GM12875 (cell line): ENCODE results near the gene VWCE.

Source experiments
- H3K4me3 ChIP-seq: one replicate; pipeline ENCODE4 v1.5.1; 2011; ENCODE audit warnings: low read depth, low read length, control low read depth
- CTCF ChIP-seq: IDR thresholded peaks from 2 replicates; pipeline ENCODE4 v1.5.1; 2011; ENCODE audit warnings: low read depth, mild to moderate bottlenecking, control low read depth, inconsistent platforms, low read length, moderate library complexity, borderline replicate concordance; ENCODE audit not compliant: insufficient read depth

Gene VWCE

GRCh38 chr11:61295596-61295926, 445 bp upstream of the VWCE start:
- H3K4me3 ChIP-seq, result peak overlapping the region; percentile 89

GRCh38 chr11:61293867-61294716, 1.0 kb downstream of the VWCE start:
- H3K4me3 ChIP-seq, result peak overlapping the region; percentile 89
- 0 out of 2 replicates have a peak, but pooled peaks have one; percentile 19 for TF ChIP-seq CTCF

More at GRCh38 chr11:61295596-61295926, 445 bp upstream of the VWCE start:
- TF ChIP-seq CTCF, result no peak

- no peak overlapping the region for H3K4me3 ChIP-seq
- no peak for TF ChIP-seq CTCF
Measured at GRCh38 chr11:61292356-61292755, 2.8 kb downstream of the VWCE start.

GRCh38 chr11:61290905-61291690, 4.0 kb downstream of the VWCE start:
- no peak overlapping the region for H3K4me3 ChIP-seq
- peak; percentile 35; the same call in 1 of the 2 replicates for TF ChIP-seq CTCF

GRCh38 chr11:61287338-61287977, 7.7 kb downstream of the VWCE start:
- no peak overlapping the region for H3K4me3 ChIP-seq
- no peak for TF ChIP-seq CTCF

GRCh38 chr11:61283613-61284012, 11.5 kb downstream of the VWCE start:
- H3K4me3 ChIP-seq, result no peak overlapping the region
- no peak for TF ChIP-seq CTCF
